ENCODE measurements around the gene MC2R. TPM values are rescaled to one million over a fixed set of nuclear protein-coding genes. Genes with fewer than 3 reads are reported as not detected.

Gene MC2R
- total RNA-seq, 2 experiments from 2014 or later: not detected

DNA sequence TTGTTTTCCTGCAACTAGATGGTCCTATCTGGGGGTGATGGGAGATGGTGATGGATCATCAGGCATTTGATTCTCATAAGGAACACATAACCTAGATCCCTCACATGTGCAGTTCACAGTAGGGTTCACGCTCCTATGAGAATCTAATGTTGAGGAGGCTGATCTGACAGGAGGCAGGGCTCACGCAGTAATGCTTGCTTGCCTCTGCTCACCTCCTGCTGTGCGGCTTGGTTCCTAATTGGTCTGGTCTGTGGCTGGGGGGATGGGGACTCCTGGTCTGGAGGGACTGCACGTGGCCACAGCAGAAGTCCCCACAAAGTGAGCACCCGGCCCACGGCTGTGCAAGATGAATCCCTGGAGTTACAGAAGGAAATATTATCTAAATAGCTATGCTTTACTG is 80.1 kb downstream of the MC2R start:
- ChIA-PET POLR2A (no interaction called here), CTCF (no interaction called here)
- H3K4me1 Mint-ChIP-seq: no peaks in the 10 kb centered on the region
- H3K27ac Mint-ChIP-seq: no peak overlapping the region
- no peaks in the 10 kb centered on the region for H3K9me3 Mint-ChIP-seq
- peaks cover 18% of the 10 kb centered on the region for H3K27me3 Mint-ChIP-seq
- no peak for DNase-seq
- H3K4me3 Mint-ChIP-seq: no peak overlapping the region
- no peaks in the 10 kb centered on the region for H3K36me3 Mint-ChIP-seq (ENCODE audit: low read depth)

DNA sequence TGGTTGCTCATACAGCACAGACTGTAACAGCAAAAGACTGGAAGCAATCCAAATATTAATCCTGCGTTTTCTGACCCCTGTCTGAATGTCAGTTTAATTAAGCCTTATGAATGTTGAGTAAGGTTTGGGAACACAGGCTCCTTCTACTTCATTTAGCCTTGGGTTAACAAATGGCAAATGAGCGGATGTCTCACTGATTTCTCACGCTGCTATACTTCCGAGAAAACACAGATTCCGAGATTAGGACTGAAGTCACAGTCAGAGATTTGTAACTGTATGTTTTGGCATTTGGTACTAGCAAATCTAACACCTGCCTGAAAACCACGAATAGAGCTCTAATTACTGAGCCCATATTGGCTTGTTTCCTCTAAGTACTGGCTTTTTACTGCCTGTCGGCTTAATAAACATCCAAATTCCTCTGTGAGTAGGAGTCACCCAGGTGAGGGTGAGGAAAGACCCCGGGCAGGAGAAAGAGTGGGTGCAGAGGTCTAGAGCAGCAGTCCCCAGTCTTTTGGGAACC is 80.8 kb downstream of the MC2R start:
- H3K36me3 Mint-ChIP-seq (ENCODE audit: low read depth): no peaks in the 10 kb centered on the region
- H3K27me3 Mint-ChIP-seq: peaks cover 12% of the 10 kb centered on the region
- no peak overlapping the region for H3K4me3 Mint-ChIP-seq
- ChIA-PET POLR2A (no interaction called here), CTCF (no interaction called here)
- no peak for DNase-seq
- no peak overlapping the region for H3K27ac Mint-ChIP-seq
- H3K9me3 Mint-ChIP-seq: no peaks in the 10 kb centered on the region
- H3K4me1 Mint-ChIP-seq: no peaks in the 10 kb centered on the region

Other genes with a start within 250 kb of the MC2R start
- 10 to 100 TPM; 19.5 to 19.6 TPM for gene FAM210A, start 189.0 kb downstream of the MC2R start, total RNA-seq
- 10 to 100 TPM; 34.0 to 35.3 TPM for gene RNMT, start 188.9 kb downstream of the MC2R start, total RNA-seq
- gene MC5R, start 91.4 kb downstream of the MC2R start, total RNA-seq: not detected
- 10 to 100 TPM; 14.4 to 16.1 TPM for gene ZNF519, start 216.9 kb upstream of the MC2R start, total RNA-seq